ENCODE data around the gene TNRC6B.
"Not testable (repeated sequence)": the region's sequence is repeated elsewhere in the genome, so short reads cannot be mapped to it uniquely, and the experiment has no call there.

TNRC6B gene

GRCh38 chr22:40368836-40369235 is 191.1 kb downstream of the TNRC6B start:
- no peaks in the 10 kb centered on the region for H3K27me3 ChIP-seq (ENCODE audit: control insufficient read depth, insufficient read depth, low read length)
- peaks cover 28% of the 10 kb centered on the region for H3K4me1 ChIP-seq (ENCODE audit: control insufficient read depth, insufficient read depth, low read length)
- H3K4me3 ChIP-seq (ENCODE audit: low read length): no peak overlapping the region
- no peaks in the 10 kb centered on the region for H3K9me3 ChIP-seq (ENCODE audit: control insufficient read depth, low read length)
- H3K36me3 ChIP-seq (ENCODE audit: control insufficient read depth, insufficient read depth, low read length): no peaks in the 10 kb centered on the region
- H3K9ac ChIP-seq (ENCODE audit: low read length): no peak overlapping the region

DNA sequence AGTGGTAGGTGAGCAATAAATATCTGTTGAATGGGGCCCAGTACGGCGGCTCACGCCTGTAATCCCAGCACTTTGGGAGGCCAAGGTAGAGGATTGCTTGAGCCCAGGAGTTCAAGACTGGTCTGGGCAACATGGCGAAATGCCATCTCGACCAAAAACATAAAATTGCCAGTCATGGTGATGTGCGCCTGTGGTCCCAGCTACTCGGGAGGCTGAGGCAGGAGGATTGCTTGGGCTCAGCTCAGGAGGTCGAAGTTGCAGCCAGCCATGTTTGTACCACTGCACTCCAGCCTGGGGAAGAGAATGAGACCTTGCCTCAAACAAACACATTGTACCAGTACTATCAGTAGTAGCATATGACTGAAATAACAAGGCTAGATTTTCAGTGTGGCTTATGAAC is 196.8 kb downstream of the TNRC6B start:
- no peaks in the 10 kb centered on the region for H3K27me3 ChIP-seq (ENCODE audit: control insufficient read depth, insufficient read depth, low read length)
- no peak overlapping the region for H3K9ac ChIP-seq (ENCODE audit: low read length)
- no peak overlapping the region for H3K4me3 ChIP-seq (ENCODE audit: low read length)
- no peaks in the 10 kb centered on the region for H3K9me3 ChIP-seq (ENCODE audit: control insufficient read depth, low read length)
- peaks cover 50% of the 10 kb centered on the region for H3K4me1 ChIP-seq (ENCODE audit: control insufficient read depth, insufficient read depth, low read length)
- H3K36me3 ChIP-seq (ENCODE audit: control insufficient read depth, insufficient read depth, low read length): no peaks in the 10 kb centered on the region

- no peak overlapping the region for H3K4me3 ChIP-seq (ENCODE audit: low read length)
- no peaks in the 10 kb centered on the region for H3K36me3 ChIP-seq (ENCODE audit: control insufficient read depth, insufficient read depth, low read length)
- H3K4me1 ChIP-seq (ENCODE audit: control insufficient read depth, insufficient read depth, low read length): peaks cover 60% of the 10 kb centered on the region
- no peaks in the 10 kb centered on the region for H3K27me3 ChIP-seq (ENCODE audit: control insufficient read depth, insufficient read depth, low read length)
- H3K9me3 ChIP-seq (ENCODE audit: control insufficient read depth, low read length): no peaks in the 10 kb centered on the region
- no peak overlapping the region for H3K9ac ChIP-seq (ENCODE audit: low read length)
These were observed 198.4 kb downstream of the TNRC6B start for GRCh38 chr22:40376149-40376548.

- H3K36me3 ChIP-seq (ENCODE audit: control insufficient read depth, insufficient read depth, low read length): no peaks in the 10 kb centered on the region
- H3K9ac ChIP-seq (ENCODE audit: low read length): no peak overlapping the region
- no peak overlapping the region for H3K4me3 ChIP-seq (ENCODE audit: low read length)
- H3K4me1 ChIP-seq (ENCODE audit: control insufficient read depth, insufficient read depth, low read length): peaks cover 61% of the 10 kb centered on the region
- no peaks in the 10 kb centered on the region for H3K9me3 ChIP-seq (ENCODE audit: control insufficient read depth, low read length)
- H3K27me3 ChIP-seq (ENCODE audit: control insufficient read depth, insufficient read depth, low read length): no peaks in the 10 kb centered on the region
These were observed 200.2 kb downstream of the TNRC6B start for GRCh38 chr22:40377931-40378330.

- not testable (repeated sequence) for H3K36me3 ChIP-seq (ENCODE audit: control insufficient read depth, insufficient read depth, low read length); H3K4me3 ChIP-seq (ENCODE audit: low read length); H3K9me3 ChIP-seq (ENCODE audit: control insufficient read depth, low read length); H3K27me3 ChIP-seq (ENCODE audit: control insufficient read depth, insufficient read depth, low read length)
- Histone ChIP-seq H3K9ac (ENCODE audit: low read length) (peak overlapping the region; percentile 28), H3K4me1 (ENCODE audit: control insufficient read depth, insufficient read depth, low read length) (peaks cover 62% of the 10 kb centered on the region)
These were observed 200.7 kb downstream of the TNRC6B start for GRCh38 chr22:40378448-40378847.

DNA sequence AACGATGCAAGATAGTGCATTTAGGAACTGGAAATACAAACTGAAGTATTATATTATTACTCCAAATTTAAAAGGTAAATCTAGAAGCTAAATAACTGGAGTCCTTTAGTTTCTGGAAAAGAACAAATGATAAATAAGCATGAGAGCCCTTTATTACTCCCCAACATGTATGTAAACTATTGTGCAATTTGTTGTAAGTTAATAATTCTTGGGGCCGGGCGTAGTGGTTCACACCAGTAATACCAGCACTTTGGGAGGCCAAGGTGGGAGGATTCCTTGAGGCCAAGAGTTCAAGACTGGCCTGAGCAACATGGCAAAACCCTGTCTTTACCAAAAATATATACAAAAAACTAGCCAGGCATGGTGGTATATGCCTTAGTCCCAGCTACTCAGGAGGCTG is 203.7 kb downstream of the TNRC6B start:
- Histone ChIP-seq H3K4me3 (ENCODE audit: low read length) (no peak overlapping the region), H3K9ac (ENCODE audit: low read length) (no peak overlapping the region), H3K4me1 (ENCODE audit: control insufficient read depth, insufficient read depth, low read length) (peaks cover 78% of the 10 kb centered on the region), H3K27me3 (ENCODE audit: control insufficient read depth, insufficient read depth, low read length) (no peaks in the 10 kb centered on the region), H3K9me3 (ENCODE audit: control insufficient read depth, low read length) (no peaks in the 10 kb centered on the region), H3K36me3 (ENCODE audit: control insufficient read depth, insufficient read depth, low read length) (no peaks in the 10 kb centered on the region)

GRCh38 chr22:40383905-40384304 is 206.2 kb downstream of the TNRC6B start:
- peak overlapping the region; percentile 35 for H3K9ac ChIP-seq (ENCODE audit: low read length)
- peaks cover 73% of the 10 kb centered on the region for H3K4me1 ChIP-seq (ENCODE audit: control insufficient read depth, insufficient read depth, low read length)
- no peak overlapping the region for H3K4me3 ChIP-seq (ENCODE audit: low read length)
- no peaks in the 10 kb centered on the region for H3K36me3 ChIP-seq (ENCODE audit: control insufficient read depth, insufficient read depth, low read length)
- no peaks in the 10 kb centered on the region for H3K9me3 ChIP-seq (ENCODE audit: control insufficient read depth, low read length)
- no peaks in the 10 kb centered on the region for H3K27me3 ChIP-seq (ENCODE audit: control insufficient read depth, insufficient read depth, low read length)

- H3K36me3 ChIP-seq (ENCODE audit: control insufficient read depth, insufficient read depth, low read length): no peaks in the 10 kb centered on the region
- H3K9ac ChIP-seq (ENCODE audit: low read length): peak overlapping the region; percentile 37
- H3K4me1 ChIP-seq (ENCODE audit: control insufficient read depth, insufficient read depth, low read length): peaks cover 64% of the 10 kb centered on the region
- no peaks in the 10 kb centered on the region for H3K27me3 ChIP-seq (ENCODE audit: control insufficient read depth, insufficient read depth, low read length)
- no peaks in the 10 kb centered on the region for H3K9me3 ChIP-seq (ENCODE audit: control insufficient read depth, low read length)
- peak overlapping the region; percentile 1 for H3K4me3 ChIP-seq (ENCODE audit: low read length)
These were observed 207.5 kb downstream of the TNRC6B start for GRCh38 chr22:40385036-40385782.
